Measurements from ENCODE around the gene RPL35.

Gene RPL35

DNA sequence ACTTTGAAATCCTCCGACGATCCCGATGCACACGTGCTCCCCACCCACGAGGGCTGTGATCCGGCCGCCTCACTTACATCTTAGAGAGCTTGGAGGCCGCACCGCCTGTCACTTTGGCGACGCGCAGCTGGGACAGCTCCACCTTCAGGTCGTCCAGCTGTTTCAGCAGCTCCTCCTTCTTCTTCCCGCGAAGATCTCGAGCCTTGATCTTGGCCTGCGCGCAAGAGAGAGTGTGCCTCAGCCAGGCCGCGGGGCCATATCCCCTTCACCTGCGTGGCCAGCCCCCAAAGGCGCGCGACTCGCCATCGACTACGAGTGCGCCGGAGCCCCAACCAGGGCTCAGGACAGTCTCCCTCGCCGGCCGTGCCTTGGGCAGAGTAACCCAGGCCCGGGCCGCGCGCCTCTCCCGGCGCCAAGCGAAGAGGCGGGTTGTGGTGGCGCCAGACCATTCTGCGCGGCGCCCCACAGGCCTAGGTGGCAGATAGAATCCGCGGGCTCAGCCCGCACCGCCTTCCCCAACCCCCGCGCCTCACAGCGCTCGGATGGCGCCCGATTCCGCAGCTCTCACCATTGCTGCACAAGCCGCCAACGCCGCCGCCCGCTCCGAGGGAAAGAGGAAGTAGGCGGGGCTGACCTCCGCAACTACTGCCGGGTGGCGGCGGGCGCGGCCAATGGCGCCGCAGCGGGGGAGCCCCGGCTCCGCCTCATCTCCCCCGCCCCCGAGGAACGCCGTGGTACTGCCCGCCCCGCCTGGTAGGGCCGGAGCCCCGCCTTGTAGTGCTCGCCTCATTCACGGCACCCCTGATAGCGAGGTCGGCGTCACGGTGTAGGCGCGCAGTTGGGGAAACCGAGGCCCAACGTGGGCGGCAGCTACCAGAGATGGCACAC, at the start of gene RPL35, which contains the start of gene ARPC5L:
Gene RPL35 (minus strand): TSS at position 616 of the 888 bp plus-strand sequence. CDS start 45 bp downstream, at position 571.
Gene ARPC5L (plus strand): TSS at position 789 of the 888 bp plus-strand sequence. CDS start 7,161 bp downstream, outside the sequence.
- peak; percentile 94 for DNase-seq

- DNase-seq, result no peak
Observed at GRCh38 chr9:124908098-124908497, 46.3 kb upstream of the RPL35 start.

DNA sequence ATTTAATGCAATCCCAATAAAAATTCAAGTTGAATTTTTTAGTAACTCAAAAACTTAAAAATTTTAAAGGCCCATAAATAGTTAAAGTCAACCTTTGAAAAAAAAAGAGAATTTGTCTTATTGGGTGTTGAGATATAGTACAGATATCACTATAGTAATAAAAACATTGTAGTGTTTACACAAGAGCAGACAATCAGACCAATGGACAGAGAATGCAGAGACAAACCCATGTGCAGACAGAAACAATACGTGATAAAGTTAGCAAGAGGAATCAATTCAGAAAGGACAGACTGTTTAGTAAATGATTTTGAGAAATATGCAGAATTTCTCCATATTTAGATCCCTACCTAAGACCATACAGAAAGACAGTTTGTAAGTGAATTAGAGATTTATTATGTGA, 45.2 kb upstream of the RPL35 start:
- no peak for DNase-seq

DNA sequence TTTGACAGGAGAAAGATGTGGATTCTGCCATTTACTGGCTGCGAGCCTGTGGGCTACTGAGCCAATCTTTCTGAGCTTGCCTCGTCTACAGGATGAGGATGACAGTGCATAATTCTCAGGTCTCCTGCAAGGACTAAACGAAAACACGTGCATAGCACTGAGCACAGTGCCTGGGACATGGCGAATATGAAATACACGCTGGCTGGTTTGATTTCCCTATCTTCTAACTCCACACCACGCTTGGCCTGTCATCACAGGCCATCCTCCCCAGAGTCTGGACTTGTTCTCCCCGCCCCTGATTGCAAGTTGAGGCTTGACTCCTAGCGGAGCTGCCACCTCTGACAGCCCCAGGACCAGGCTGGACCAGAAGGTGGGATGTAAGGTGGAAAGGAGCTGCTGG, 38.1 kb upstream of the RPL35 start:
- no peak for DNase-seq

DNA sequence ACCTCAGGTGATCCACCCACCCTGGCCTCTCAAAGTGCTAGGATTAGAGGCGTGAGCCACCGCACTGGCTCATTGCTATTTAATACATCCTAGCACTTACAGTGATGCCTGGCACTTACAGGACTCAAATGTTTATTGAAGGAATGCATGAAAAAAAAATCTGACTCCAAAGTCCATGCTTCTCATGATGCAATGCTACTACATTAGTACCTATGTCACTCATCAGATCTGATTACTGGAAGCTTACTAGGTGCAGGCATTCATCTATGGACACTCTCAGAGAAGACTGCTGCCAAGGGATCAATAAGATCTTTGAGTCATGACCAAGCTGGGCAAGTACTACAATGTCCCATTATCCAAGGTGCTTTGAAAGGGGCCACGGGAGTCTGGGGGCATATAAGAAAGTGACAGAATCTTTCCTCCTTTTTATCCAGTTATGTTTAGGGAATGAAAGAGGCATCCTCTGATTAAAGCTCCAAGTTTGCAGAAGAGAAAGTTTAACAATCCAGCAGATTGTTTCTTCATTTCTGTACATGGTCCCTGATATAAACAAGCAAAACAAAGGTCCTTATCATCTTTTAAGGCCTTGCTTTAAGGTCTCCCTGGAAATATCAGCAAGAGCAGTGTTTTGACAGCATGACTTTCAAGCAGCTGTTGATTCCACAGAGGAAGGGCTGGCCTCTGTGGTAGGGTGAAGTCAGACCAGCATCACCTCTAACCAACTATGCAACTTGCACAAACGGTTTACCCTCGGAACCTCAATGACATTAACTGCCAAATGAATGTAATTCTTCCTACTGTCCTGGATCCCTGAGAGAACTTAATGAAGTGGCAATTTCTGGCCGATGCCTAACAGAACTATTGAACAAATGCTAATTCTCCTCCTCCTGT, 36.1 kb upstream of the RPL35 start:
- no peak for DNase-seq

DNA sequence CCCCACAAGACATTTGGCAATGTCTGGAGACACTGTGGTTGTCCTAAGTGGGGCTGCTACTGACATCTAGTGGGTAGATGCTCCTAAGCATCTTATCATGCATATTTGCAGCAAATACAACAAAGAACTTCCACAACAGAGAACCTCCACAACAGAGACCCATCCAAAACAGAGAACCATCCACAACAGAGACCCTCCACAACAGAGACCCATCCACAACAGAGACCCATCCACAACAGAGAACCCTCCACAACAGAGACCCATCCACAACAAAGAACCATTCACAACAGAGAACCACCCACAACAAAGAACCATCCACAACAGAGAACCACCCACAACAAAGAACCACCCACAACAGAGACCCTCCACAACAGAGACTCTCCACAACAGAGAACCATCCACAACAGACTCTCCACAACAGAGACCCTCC, 33.0 kb upstream of the RPL35 start:
- peak; percentile 42 for DNase-seq

- DNase-seq, result no peak
Observed at GRCh38 chr9:124894035-124894740, 32.4 kb upstream of the RPL35 start.

- DNase-seq, result no peak
Observed at GRCh38 chr9:124890179-124890578, 28.4 kb upstream of the RPL35 start.

DNA sequence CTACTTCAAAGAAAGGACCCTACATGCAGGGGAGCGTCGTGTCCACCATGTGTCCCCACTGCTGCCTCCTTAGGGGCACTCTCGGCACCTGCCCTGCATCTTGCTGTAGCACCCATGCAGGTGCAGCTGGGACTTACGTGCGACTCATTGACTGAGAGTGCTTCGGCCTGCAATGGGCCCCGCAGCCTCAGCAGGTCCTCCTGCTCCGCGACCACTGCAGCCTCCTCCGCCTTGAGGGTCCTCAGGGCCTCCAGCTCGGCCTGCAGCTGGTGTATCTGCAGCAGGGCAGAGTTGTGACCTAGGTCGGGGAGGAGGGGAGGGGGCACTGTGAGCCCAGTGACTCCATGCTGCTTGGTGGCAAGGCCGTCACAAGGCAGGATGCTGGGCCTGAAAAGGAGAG, 27.2 kb upstream of the RPL35 start:
- DNase-seq, result no peak

- no peak for DNase-seq
Observed at GRCh38 chr9:124887832-124888231, 26.1 kb upstream of the RPL35 start.

- DNase-seq, result no peak
Observed at GRCh38 chr9:124886866-124887492, 25.2 kb upstream of the RPL35 start.

- DNase-seq, result no peak
Observed at GRCh38 chr9:124886461-124886860, 24.7 kb upstream of the RPL35 start.

GRCh38 chr9:124885551-124885950, 23.8 kb upstream of the RPL35 start:
- no peak for DNase-seq

DNA sequence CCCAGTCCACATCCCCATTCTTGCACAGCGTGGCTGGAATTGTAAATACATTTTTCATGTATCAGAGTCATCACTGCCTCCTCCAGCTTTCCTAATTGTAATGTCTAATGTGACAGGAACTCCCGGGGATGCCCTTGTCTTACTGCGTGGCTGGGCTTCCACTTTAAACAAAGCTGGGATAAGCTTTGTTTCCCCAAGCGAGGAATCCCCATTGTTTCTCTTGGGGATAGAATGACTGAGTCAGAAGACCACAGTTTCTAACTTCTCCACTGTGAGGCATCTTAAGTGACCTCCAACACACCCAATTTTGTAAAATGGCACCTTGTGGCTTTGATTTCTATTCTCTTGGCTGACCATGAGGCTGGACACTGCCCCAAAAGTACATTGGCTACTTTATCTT, 22.6 kb upstream of the RPL35 start:
- DNase-seq, result no peak

DNA sequence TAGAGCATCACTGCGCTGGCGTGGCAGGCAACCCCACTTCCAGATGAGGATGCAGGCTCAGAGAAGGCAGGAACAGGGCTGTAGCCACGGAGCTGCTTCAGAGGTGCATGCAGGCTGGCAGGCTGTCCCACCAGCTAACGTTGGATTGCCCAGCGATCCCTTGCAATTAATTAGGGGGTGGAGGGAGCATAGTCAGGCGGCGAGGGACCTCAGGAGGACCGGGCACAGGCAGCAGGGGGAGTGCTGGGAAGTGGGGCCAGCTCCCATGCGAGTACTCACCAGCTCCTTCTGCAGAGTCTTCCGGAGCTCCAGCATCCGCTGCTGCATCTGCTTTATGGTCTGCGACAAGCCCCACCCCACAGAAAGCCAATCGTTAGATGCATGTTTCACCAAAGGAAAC, 20.5 kb upstream of the RPL35 start:
- no peak for DNase-seq

DNA sequence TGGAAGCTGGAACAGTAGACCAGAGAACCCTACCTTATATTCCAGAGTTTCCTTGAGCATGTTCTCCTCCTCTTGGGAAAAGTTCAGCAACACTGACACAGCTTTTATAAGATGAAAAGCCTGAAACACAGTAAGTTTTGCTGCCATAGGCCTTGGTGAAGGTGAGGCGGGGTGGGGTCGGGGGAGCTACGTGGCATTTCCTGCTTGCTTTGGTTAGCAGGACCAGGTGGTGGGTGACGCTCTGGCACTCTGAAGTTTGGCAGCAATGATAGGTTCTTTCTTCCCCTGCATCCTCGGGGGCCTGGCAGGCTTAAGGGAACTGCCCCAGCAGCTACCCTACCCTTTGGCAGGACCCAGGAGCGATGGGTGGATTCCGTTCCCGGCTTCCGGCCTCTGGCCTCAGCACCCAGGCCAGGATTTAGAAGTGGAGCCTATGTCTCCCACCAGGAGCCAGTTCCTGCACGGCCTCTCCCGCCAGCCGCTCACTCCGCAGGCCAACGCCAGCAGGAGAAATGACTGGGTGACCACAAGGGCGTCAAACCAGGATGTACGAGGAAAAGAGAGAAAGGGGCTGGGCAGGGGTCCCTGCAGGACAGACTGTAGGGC, 19.5 kb upstream of the RPL35 start:
- DNase-seq, result no peak

- DNase-seq, result no peak
Observed at GRCh38 chr9:124880501-124880900, 18.7 kb upstream of the RPL35 start.

DNA sequence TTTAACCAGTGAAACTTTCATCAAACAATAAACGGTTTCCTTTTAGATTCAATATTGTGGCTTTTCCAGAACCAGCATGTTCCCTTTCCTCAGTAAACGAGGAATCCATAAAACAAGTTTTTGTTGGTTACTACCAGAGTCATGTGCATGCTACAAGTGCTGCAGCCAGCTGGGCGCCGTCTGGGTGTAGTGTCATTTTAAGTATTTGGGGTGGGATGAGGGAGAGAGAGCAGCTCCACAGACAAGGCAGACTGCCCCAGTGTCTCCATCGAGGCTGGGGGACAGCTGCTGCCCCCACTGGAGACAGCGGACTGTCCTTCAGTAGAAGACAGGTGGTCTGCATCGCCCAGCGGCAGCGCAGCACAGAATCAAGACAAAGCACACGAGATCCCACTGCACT, 17.5 kb upstream of the RPL35 start:
- DNase-seq, result no peak

DNA sequence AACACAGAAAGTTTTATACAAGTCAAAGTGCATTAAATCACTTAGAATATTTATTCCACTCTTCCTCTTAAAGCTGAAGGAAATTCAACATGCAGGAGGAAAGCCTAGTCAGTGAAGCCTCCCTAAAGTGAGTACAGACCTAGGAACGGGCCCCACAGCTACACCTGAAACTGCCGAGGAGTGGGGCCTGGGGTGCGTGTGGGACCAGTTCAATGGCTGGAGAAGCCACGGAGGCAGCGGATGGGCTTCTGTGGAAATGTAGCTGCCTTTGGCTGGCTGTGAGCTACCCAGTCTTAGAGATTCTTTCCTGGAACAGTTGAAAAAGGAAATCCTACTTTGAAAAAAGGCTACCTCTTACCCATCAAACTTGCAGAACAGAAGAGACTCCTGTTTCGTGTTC, 16.8 kb upstream of the RPL35 start:
- DNase-seq, result no peak

DNA sequence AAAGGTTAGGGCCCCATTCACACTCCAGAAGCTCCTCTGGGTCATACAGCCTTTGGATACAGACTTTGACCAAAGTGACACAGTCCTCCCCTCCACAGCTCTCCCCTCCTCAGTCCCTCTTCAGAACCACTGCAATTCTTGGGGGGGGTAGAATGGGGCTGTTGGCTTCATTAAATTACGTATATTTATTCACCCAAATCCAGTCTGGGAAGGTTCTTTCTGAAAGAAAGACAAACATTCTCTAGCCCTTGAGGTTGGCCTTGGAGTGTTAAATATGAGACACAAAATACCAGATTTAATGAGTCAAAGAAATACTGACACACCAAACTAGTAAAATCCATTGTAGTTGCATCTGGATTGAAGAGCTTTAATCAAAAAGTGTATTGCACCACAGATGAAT, 16.3 kb upstream of the RPL35 start:
- DNase-seq, result no peak

DNA sequence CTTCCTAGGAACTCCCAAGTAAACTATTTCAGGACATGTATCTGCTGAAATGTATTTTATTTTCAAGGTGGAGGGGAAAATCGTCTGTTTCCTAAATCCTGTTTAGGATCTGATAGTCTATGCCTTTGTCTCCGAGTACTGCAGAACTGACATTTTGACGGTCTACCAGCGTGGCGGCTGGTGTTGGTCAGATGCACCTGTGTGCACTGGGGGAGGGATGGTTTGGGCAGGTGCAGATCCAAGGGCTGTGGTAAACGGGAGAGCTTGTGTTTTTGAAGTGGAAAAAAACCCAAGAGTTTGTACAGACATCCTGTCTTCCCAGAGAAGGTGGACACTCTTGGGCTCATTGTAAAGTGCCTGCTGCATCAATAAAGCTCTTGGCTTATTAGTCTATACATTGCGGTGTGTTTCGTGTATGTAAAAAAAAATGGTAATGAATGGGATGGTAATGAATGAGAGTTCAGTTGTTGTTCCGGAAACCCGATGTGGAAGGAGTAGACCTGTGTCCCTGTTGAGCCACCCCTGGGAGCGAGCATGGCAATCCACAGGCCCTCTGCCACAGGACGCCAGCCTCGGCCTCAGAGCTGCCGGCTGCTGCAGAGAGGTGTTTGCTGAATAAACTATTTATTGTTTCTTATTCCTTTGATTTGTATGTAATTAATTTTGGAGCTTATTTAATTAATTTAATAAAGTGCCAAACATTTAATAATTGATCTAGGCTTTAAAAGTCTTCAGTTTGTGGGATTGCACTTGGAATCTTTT, 15.4 kb upstream of the RPL35 start:
- no peak for DNase-seq
